ENCODE measurements around the gene MRLN. TPM values are rescaled to one million over a fixed set of nuclear protein-coding genes. Genes with fewer than 3 reads are reported as not detected.
"Not testable (repeated sequence)": the region's sequence is repeated elsewhere in the genome, so short reads cannot be mapped to it uniquely, and the experiment has no call there.

Gene MRLN
- polyA plus RNA-seq, 1 of the 3 experiments (the other 2 are of a cell fraction), result not detected

DNA sequence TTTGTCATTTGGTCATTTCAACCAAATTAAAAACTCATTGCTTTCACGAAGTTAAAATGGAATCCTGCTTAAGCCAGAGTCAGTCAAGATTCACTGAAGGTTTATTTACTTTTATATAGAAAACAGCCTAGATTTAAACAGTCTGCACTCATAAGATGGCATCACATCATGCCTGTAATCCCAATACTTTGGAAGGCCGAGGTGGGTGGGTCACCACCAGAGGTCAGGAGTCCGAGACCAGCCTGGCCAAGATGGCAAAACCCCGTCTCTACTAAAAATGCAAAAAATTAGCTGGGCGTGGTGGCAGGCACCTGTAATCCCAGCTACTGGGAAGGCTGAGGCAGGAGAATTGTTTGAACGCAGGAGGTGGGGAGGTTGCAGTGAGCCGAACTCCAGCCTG, 33.8 kb upstream of the MRLN start:
- H2AFZ ChIP-seq (ENCODE audit: low read depth); H3K4me2 ChIP-seq; H3K27ac ChIP-seq (ENCODE audit: low read depth in 2 of 2, low read length in 1 of 2); H4K20me1 ChIP-seq (ENCODE audit: insufficient read depth); H3K27me3 ChIP-seq (ENCODE audit: insufficient read depth); H3K4me3 ChIP-seq (ENCODE audit: low read depth in 2 of 2, low read length in 1 of 2); H3K9me3 ChIP-seq; H3K9me2 ChIP-seq; POLR2A ChIA-PET; H3K4me1 ChIP-seq (ENCODE audit: control insufficient read depth in 1 of 2, insufficient read depth in 2 of 2, low read depth in 1 of 2, low read length in 1 of 2); H3K79me2 ChIP-seq (ENCODE audit: insufficient read depth); DNase-seq; H3F3A ChIP-seq (replicated peaks; ENCODE audit: insufficient read depth); H3K9ac ChIP-seq: not testable (repeated sequence)
- peaks cover 18 to 27% of the 10 kb centered on the region in 2 experiments for H3K36me3 ChIP-seq (replicated peaks in 1 of 2; ENCODE audit: control insufficient read depth in 1 of 2, insufficient read depth in 2 of 2, low read length in 1 of 2)
- 85% methylated on average over 7 of the region's 7 CpGs for WGBS (ENCODE audit: low lambda C conversion rate)
- CTCF ChIA-PET, result interaction anchor here (0.8 kb wide), 1 partner anchor 23 kb away, joined by 3 read pairs; no protein-coding TSS in a partner anchor

DNA sequence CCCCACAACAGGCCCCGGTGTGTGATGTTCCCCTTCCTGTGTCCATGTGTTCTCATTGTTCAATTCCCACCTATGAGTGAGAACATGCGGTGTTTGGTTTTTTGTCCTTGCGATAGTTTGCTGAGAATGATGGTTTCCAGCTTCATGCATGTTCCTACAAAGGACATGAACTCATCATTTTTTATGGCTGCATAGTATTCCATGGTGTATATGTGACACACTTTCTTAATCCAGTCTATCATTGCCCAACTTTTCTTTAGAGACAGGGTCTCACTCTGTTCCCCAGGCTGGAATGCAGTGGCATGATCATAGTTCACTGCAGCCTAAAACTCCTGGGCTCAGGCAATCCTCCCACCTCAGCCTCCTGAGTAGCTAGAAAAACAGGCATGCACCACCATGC, 32.2 kb upstream of the MRLN start:
- DNase-seq; H3K9me2 ChIP-seq; H3K79me2 ChIP-seq (ENCODE audit: insufficient read depth); H3K27me3 ChIP-seq (ENCODE audit: insufficient read depth); H2AFZ ChIP-seq (ENCODE audit: low read depth); H3K4me3 ChIP-seq (ENCODE audit: low read depth in 2 of 2, low read length in 1 of 2); H3F3A ChIP-seq (replicated peaks; ENCODE audit: insufficient read depth); H3K4me1 ChIP-seq (ENCODE audit: control insufficient read depth in 1 of 2, insufficient read depth in 2 of 2, low read depth in 1 of 2, low read length in 1 of 2); H3K4me2 ChIP-seq; H3K9me3 ChIP-seq; CTCF ChIA-PET; H4K20me1 ChIP-seq (ENCODE audit: insufficient read depth); H3K27ac ChIP-seq (ENCODE audit: low read depth in 2 of 2, low read length in 1 of 2); H3K9ac ChIP-seq; POLR2A ChIA-PET: not testable (repeated sequence)
- 94% methylated on average over 3 of the region's 3 CpGs for WGBS (ENCODE audit: low lambda C conversion rate)
- H3K36me3 ChIP-seq (replicated peaks in 1 of 2; ENCODE audit: control insufficient read depth in 1 of 2, insufficient read depth in 2 of 2, low read length in 1 of 2), result peaks cover 2 to 13% of the 10 kb centered on the region in 2 experiments

DNA sequence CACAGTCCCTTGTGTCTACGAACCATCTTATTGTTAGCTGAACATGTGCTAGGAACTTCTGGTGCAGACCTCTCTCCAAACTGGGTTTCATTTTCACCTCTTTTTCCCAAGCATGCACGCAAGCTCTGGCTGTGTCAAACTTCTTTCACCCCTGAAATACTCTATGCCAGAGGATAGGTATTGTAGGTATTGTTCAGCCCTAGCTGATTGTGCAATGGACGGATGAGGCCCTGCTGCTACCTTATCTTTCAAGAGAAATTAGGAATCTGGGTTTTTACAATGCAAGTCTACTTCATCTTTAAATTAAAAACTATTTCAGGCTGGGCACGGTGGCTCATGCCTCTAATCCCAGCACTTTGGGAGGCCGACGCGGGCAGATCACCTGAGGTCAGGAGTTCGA, 28.3 kb upstream of the MRLN start:
- ChIA-PET CTCF (no interaction called here), POLR2A (no interaction called here)
- H3K9ac ChIP-seq, result no peak overlapping the region

DNA sequence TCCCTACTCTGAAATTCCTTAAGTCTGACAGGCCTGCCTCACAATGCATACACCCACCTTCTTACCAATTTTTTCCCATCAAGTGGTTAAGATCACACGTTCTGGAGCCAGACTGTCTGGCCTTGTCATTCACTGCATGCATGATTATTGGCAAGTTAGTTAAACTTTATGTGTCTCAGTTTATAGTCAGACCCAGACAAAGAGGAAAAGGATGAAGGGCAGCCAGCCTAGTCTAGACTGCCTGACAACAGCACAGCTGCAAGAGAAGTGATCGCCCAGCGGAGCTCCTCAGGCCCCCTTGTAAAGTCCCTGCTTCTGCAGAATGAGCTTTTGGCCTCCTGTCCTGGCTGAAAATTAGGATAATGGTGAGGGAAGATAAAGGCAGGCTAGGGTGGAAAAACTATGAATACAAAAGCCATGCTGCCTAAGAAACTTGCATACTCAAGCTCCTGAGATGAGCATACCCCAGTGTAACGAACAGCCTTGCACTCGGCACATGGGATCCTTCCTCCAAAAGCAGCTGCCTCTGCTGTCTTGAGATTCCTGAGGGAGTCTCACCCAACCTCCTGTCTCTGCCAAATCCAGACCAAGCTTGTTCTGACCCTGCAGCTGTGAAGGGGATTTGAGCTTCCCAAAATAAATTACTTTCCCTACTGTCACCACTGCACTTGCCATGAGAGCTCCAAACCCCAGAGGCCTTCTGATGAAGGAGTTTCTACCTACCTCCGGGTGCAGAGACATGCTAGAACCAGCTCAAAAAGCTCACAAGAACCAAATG, 26.7 kb upstream of the MRLN start:
- Histone ChIP-seq H3K9ac (no peak overlapping the region), H3K4me2 (no peak overlapping the region), H3K4me1 (ENCODE audit: control insufficient read depth in 1 of 2, insufficient read depth in 2 of 2, low read depth in 1 of 2, low read length in 1 of 2) (no peaks in the 10 kb centered on the region), H4K20me1 (ENCODE audit: insufficient read depth) (no peaks in the 10 kb centered on the region), H3K9me3 (no peaks in the 10 kb centered on the region; the same call in 1 of the 2 replicates), H3K79me2 (ENCODE audit: insufficient read depth) (no peaks in the 10 kb centered on the region), H2AFZ (ENCODE audit: low read depth) (no peak overlapping the region), H3F3A (replicated peaks; ENCODE audit: insufficient read depth) (no peaks in the 10 kb centered on the region), H3K27ac (ENCODE audit: low read depth in 2 of 2, low read length in 1 of 2) (no peak overlapping the region), H3K9me2 (no peaks in the 10 kb centered on the region), H3K4me3 (ENCODE audit: low read depth in 2 of 2, low read length in 1 of 2) (no peak overlapping the region), H3K27me3 (ENCODE audit: insufficient read depth) (no peaks in the 10 kb centered on the region), H3K36me3 (replicated peaks in 1 of 2; ENCODE audit: control insufficient read depth in 1 of 2, insufficient read depth in 2 of 2, low read length in 1 of 2) (no peaks in the 10 kb centered on the region)
- CTCF ChIA-PET, result interaction anchor here (0.6 to 1.1 kb wide), 3 partner anchors 28 to 181 kb away, joined by 3 read pairs; no protein-coding TSS in a partner anchor
- no peak for DNase-seq
- 80% methylated on average over 6 of the region's 6 CpGs for WGBS (ENCODE audit: low lambda C conversion rate)
- POLR2A ChIA-PET, result no interaction called here
- TF ChIP-seq RCOR1 (IDR thresholded peaks at IDR 0.05; ENCODE audit: low read length) (no peak), FOXJ3 (CRISPR knock-in tag; IDR thresholded peaks at IDR 0.05) (no peak), SIN3A (IDR thresholded peaks at IDR 0.05; ENCODE audit: borderline replicate concordance, low read depth, low read length) (no peak), SMC3 (IDR thresholded peaks at IDR 0.05; ENCODE audit: low read depth, low read length) (no peak), ELF1 (IDR thresholded peaks at IDR 0.05) (no peak), TEAD4 (IDR thresholded peaks at IDR 0.05; ENCODE audit: borderline replicate concordance, insufficient read depth) (no peak), TCF12 (IDR thresholded peaks at IDR 0.05) (no peak), MEF2A (IDR thresholded peaks at IDR 0.05; ENCODE audit: borderline replicate concordance, low read depth) (no peak), GATA2 (CRISPR knock-in tag; IDR thresholded peaks at IDR 0.05) (no peak)
- TF ChIP-seq, protein P1, sequence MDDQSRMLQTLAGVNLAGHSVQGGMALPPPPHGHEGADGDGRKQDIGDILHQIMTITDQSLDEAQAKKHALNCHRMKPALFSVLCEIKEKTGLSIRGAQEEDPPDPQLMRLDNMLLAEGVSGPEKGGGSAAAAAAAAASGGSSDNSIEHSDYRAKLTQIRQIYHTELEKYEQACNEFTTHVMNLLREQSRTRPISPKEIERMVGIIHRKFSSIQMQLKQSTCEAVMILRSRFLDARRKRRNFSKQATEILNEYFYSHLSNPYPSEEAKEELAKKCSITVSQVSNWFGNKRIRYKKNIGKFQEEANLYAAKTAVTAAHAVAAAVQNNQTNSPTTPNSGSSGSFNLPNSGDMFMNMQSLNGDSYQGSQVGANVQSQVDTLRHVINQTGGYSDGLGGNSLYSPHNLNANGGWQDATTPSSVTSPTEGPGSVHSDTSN (IDR thresholded peaks at IDR 0.05), result no peak
- TF ChIP-seq, protein P2, sequence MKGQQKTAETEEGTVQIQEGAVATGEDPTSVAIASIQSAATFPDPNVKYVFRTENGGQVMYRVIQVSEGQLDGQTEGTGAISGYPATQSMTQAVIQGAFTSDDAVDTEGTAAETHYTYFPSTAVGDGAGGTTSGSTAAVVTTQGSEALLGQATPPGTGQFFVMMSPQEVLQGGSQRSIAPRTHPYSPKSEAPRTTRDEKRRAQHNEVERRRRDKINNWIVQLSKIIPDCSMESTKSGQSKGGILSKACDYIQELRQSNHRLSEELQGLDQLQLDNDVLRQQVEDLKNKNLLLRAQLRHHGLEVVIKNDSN (IDR thresholded peaks at IDR 0.05; ENCODE audit: borderline replicate concordance, low read depth), result no peak
- TF ChIP-seq, protein P3, sequence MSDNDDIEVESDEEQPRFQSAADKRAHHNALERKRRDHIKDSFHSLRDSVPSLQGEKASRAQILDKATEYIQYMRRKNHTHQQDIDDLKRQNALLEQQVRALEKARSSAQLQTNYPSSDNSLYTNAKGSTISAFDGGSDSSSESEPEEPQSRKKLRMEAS (IDR thresholded peaks at IDR 0.05; ENCODE audit: low read depth), result no peak

More for the DNA sequence above, 28.3 kb upstream of the MRLN start:
- H3K4me2 ChIP-seq, result no peak overlapping the region
- WGBS (ENCODE audit: low lambda C conversion rate), result 79% methylated on average over 8 of the region's 8 CpGs
- no peaks in the 10 kb centered on the region for H3K36me3 ChIP-seq (replicated peaks in 1 of 2; ENCODE audit: control insufficient read depth in 1 of 2, insufficient read depth in 2 of 2, low read length in 1 of 2)
- no peaks in the 10 kb centered on the region for H3K79me2 ChIP-seq (ENCODE audit: insufficient read depth)
- DNase-seq, result no peak
- H4K20me1 ChIP-seq (ENCODE audit: insufficient read depth), result no peaks in the 10 kb centered on the region
- H3K4me3 ChIP-seq (ENCODE audit: low read depth in 2 of 2, low read length in 1 of 2), result no peak overlapping the region
- no peaks in the 10 kb centered on the region; the same call in 1 of the 2 replicates for H3K9me3 ChIP-seq
- no peak overlapping the region for H3K27ac ChIP-seq (ENCODE audit: low read depth in 2 of 2, low read length in 1 of 2)
- H2AFZ ChIP-seq (ENCODE audit: low read depth), result no peak overlapping the region
- peaks cover under 1% of the 10 kb centered on the region for H3F3A ChIP-seq (replicated peaks; ENCODE audit: insufficient read depth)
- H3K27me3 ChIP-seq (ENCODE audit: insufficient read depth), result no peaks in the 10 kb centered on the region
- TF ChIP-seq RXRA (IDR thresholded peaks at IDR 0.05; ENCODE audit: borderline replicate concordance, low read depth) (no peak), TAF1 (IDR thresholded peaks at IDR 0.05; ENCODE audit: borderline replicate concordance, low read depth, low read length) (no peak), FOSL2 (IDR thresholded peaks at IDR 0.05; ENCODE audit: borderline replicate concordance, low read depth) (no peak), EP300 (IDR thresholded peaks at IDR 0.05; ENCODE audit: borderline replicate concordance in 1 of 2, low read depth in 1 of 2, low read length in 1 of 2) (no peak)
- TF ChIP-seq, protein P3 (IDR thresholded peaks at IDR 0.05; ENCODE audit: low read depth), result no peak
- H3K4me1 ChIP-seq (ENCODE audit: control insufficient read depth in 1 of 2, insufficient read depth in 2 of 2, low read depth in 1 of 2, low read length in 1 of 2), result no peaks in the 10 kb centered on the region; a peak in 1 of 4 replicates
- no peaks in the 10 kb centered on the region for H3K9me2 ChIP-seq

All from SK-N-SH (cell line).